Prostate gland (tissue), 2 donors: ENCODE measurements around the gene GUK1. TPM values are rescaled to one million over a fixed set of nuclear protein-coding genes. Genes with fewer than 3 reads are reported as not detected.
A peak's percentile ranks its signal among the peaks of the same experiment; 100 is the strongest.

ENCODE experiments used
- DNase-seq: peaks from one replicate; pipeline ENCODE4 v3.0.0-alpha.2; 2019; ENCODE audit warnings: low spot score
- H3K27ac ChIP-seq, 2 donors: fragments of 200-600 bp; sonication (generic); 2 replicates each; pipeline ENCODE4 v1.5.1; 2017 to 2019
- H3K27me3 ChIP-seq: fragments of 200-600 bp; sonication (generic); replicated peaks from 2 replicates; pipeline ENCODE4 v1.5.1; 2019; ENCODE audit not compliant: insufficient read depth
- H3K36me3 ChIP-seq, 2 donors: fragments of 200-600 bp; sonication (generic); 1 replicate in 1 of 2; 2 replicates in 1 of 2; pipeline versions ENCODE4 v1.5.1 to v1.8.1; 2017 to 2019
- H3K4me1 ChIP-seq: fragments of 200-600 bp; sonication (generic); replicated peaks from 2 replicates; pipeline ENCODE4 v1.5.1; 2019
- H3K4me3 ChIP-seq, 2 donors: fragments of 200-600 bp; sonication (generic); 2 replicates each; pipeline ENCODE4 v1.5.1; 2017 to 2019
- H3K9me3 ChIP-seq: fragments of 200-600 bp; sonication (generic); 2 replicates; pipeline ENCODE4 v1.5.1; 2017
- CTCF ChIP-seq, 4 experiments: fragments of 200-600 bp in 2 of 4; fragments of 450-650 bp in 2 of 4; sonication (generic) in 2 of 4; IDR thresholded peaks; 1 replicate in 3 of 4; 2 replicates in 1 of 4; pipeline ENCODE4 v1.5.1; 2016 to 2019; ENCODE audit warnings: antibody characterized with exemption in 4 of 4, mild to moderate bottlenecking in 2 of 4, moderate library complexity in 2 of 4
- POLR2A ChIP-seq: fragments of 450-650 bp; IDR thresholded peaks from one replicate; pipeline ENCODE4 v1.6.1; 2016; ENCODE audit warnings: antibody characterized with exemption, mild to moderate bottlenecking
- POLR2AphosphoS5 ChIP-seq: sonication (generic); formaldehyde crosslinking; IDR thresholded peaks from one replicate; pipeline ENCODE4 v1.6.1; 2017; ENCODE audit warnings: antibody characterized with exemption
- WGBS: methylation state at CpG from one replicate; pipeline ENCODE4 v1.1.5; 2018; 5-methylcytosine and 5-hydroxymethylcytosine counted together
- intact Hi-C: fragments of 100-400 bp; cut with DNase I; formaldehyde crosslinking; loops from one replicate; pipeline ENCODE4 v1.14.2; 2022
- total RNA-seq, 2 donors: library from RNA; depleted of rRNA; stranded (reverse); fragments of >200 nt; gene quantifications; one replicate each; pipeline ENCODE4 v1.1.0, GENCODE V29; 2016

GUK1 gene
- total RNA-seq, 2 donors from 2014 or later: 250 to 458 TPM

DNA sequence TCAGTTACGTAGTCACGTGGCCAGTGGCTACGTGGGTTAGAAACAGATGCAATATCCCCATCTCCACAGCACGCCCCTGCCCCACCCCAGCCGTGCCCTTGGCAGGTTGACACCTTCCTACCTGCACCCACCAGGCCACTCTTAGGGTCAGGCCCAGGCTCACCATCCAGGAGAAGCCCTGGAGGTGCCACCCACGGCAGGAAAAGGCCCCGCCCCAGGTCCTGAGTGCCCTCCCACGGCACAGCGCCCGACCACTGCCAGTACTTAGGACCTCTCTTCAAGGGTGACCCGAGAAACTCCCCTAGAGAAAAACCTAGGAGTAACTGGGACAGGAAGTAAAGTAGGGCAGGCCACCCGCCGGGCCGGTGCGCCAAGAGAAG, 38.5 kb upstream of the GUK1 start:
- Histone ChIP-seq H3K27ac (peak overlapping the region; percentile 89), H3K4me3 (peak overlapping the region; percentile 64 to 96), H3K36me3 (peaks cover 9 to 23% of the 10 kb centered on the region in 2 donors), H3K4me1 (peaks cover 3% of the 10 kb centered on the region), H3K27me3 (no peaks in the 10 kb centered on the region), H3K9me3 (no peaks in the 10 kb centered on the region)
- TF ChIP-seq POLR2A: no peak
- no peak for TF ChIP-seq POLR2AphosphoS5
- TF ChIP-seq CTCF (IDR thresholded peaks at IDR 0.05): no peak
- intact Hi-C loops: no loop called here
- WGBS: 51% methylated on average over 15 of the region's 15 CpGs
- no peak for DNase-seq

DNA sequence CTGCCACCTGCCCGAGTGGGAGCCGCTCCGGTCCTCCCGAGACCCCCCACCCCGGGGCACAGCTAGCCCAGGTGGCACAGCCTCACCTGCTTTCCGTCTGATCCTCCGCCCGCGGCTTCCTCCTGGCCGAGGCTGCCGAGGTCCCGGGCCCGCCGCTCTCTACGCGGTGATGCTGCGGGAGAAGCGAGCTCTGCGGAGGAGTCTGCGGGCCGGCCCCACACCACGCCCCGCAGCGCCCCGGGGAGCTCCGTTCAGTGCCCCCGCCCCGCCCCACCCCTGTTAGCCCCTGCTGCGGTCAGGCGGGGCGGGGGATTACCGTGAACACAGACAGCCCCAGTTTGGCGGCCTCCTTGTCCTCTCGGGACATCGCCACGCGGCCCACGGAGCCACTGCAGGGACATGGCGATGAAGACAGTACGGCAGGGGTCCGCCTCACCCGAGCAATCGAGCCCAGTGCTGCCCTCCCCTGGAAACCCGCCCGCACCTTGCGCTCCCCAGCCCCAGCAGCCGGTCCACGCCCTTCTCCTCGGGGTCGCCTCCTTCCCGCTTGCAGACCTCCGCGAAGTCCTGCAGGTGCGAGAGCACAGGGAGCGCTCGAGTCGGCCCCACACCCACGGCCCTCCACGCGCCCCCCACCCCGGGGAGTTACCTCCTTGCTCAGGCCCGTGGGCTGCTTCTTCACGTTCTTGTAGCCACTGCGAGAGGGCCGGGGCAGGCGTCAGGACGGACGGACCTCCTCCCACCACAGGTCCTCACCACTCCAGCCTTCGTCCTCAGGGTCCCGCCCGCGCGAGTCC, 37.9 kb upstream of the GUK1 start:
- intact Hi-C loops: no loop called here
- no peak for TF ChIP-seq POLR2AphosphoS5
- TF ChIP-seq POLR2A: no peak
- TF ChIP-seq CTCF (IDR thresholded peaks at IDR 0.05): peak in 1 of 4 experiments; percentile 14
- no peak for DNase-seq

DNA sequence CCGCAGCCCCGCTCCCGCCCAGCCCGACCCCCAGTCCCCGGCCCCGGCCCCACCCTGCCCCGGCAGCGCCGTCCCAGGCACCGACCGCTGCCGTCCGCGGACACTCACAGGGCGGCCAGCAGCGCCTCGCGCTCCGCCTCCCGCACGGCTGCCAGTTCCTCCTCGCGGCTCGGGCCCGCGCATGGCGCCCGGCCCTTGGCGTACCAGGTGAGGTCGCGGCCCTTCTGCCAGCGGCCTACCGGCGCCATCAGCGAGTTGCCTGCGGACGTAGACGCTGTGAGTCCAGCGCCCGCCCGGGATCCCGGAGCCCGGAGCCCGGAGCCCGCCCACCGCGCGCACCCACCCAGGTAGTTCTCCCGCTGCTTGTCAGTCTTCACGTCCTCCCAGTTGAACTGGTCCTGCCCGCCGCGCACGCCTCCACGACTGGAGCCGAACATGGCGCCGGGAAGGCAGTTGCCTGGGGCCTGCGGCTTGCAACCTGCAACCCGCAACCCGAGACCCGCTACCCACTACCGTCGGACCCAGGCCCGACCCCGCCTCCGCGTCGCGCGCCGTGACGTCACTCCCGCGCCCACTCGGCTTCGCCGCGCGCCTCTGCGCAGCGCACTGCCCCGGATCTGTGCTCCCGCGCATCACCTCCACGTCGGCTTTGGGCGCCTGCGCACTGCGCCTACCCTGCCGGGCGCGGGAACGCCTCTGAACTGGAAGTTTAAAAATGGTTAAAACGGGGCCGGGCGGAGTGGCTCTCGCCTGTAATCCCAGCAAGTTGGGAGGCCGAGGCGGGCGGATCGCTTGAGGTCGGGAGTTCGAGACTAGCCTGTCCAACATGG, 37.1 kb upstream of the GUK1 start, which contains the start of gene C1orf35:
Gene C1orf35 (minus strand): TSS at position 535 of the 830 bp plus-strand sequence. CDS start 98 bp downstream, at position 437.
- peaks cover 5 to 13% of the 10 kb centered on the region in 2 donors for H3K36me3 ChIP-seq
- peak within 1 kb of the TSS; percentile 89 for H3K27ac ChIP-seq
- TF ChIP-seq POLR2AphosphoS5: peak; percentile 96
- peak in 2 of 4 experiments; percentile 33 to 38 for TF ChIP-seq CTCF (IDR thresholded peaks at IDR 0.05)
- TF ChIP-seq POLR2A: peak; percentile 86
- intact Hi-C loops: no loop called here
- DNase-seq: peak; percentile 88
- peak within 1 kb of the TSS; percentile 64 to 96 for H3K4me3 ChIP-seq
- under 1% methylated on average over 83 of the region's 104 CpGs for WGBS
- no peaks in the 10 kb centered on the region for H3K27me3 ChIP-seq
- peaks cover 5% of the 10 kb centered on the region for H3K4me1 ChIP-seq
- H3K9me3 ChIP-seq: no peaks in the 10 kb centered on the region

More for the DNA sequence above, 37.9 kb upstream of the GUK1 start:
- Histone ChIP-seq H3K4me3 (peak overlapping the region; percentile 64 to 96), H3K9me3 (no peaks in the 10 kb centered on the region), H3K27me3 (no peaks in the 10 kb centered on the region), H3K4me1 (peaks cover 3% of the 10 kb centered on the region), H3K27ac (peak overlapping the region; percentile 89), H3K36me3 (peaks cover 9 to 21% of the 10 kb centered on the region in 2 donors)
- 7% methylated on average over 55 of the region's 73 CpGs for WGBS

- 59% methylated on average over 7 of the region's 7 CpGs for WGBS
- TF ChIP-seq POLR2AphosphoS5 (no peak), CTCF (IDR thresholded peaks at IDR 0.05) (no peak)
- Histone ChIP-seq H3K4me1 (peaks cover 6% of the 10 kb centered on the region), H3K9me3 (no peaks in the 10 kb centered on the region), H3K27me3 (no peaks in the 10 kb centered on the region), H3K27ac (no peak overlapping the region), H3K4me3 (no peak overlapping the region), H3K36me3 (no peaks in the 10 kb centered on the region)
- no peak for DNase-seq
- intact Hi-C loops: loop anchor here (5.0 kb wide), 1 partner anchor 43 kb away; the partner anchor contains the start of gene GJC2
Measured at GRCh38 chr1:228104526-228105269, 35.4 kb upstream of the GUK1 start.
